K562 (cell line): ENCODE results near the gene RAD51AP2. TPM values are rescaled to one million over a fixed set of nuclear protein-coding genes. Genes with fewer than 3 reads are reported as not detected.

Experiments used
- CBX8 ChIP-seq: fragments of 200-600 bp; sonication (generic); IDR thresholded peaks from 2 replicates; pipeline ENCODE4 v1.6.1; 2012; ENCODE audit warnings: borderline replicate concordance, mixed run types, low read depth, mild to moderate bottlenecking, moderate library complexity, mixed read lengths, low read length, control low read depth, inconsistent platforms; ENCODE audit not compliant: poor library complexity, severe bottlenecking; ENCODE audit errors: extremely low read depth
- DNMT1 ChIP-seq: fragments of 450-650 bp; IDR thresholded peaks from 2 replicates; pipeline ENCODE4 v1.6.1; 2016; ENCODE audit warnings: antibody characterized with exemption, mild to moderate bottlenecking
- ELF1 ChIP-seq: fragments of 200-800 bp; sonication (Bioruptor generic); IDR thresholded peaks from 2 replicates; pipeline ENCODE4 v1.6.1; 2016; ENCODE audit warnings: missing genetic modification characterization, missing compliant biosample characterization
- MEF2A ChIP-seq: IDR thresholded peaks from 2 replicates; pipeline ENCODE4 v1.6.1; 2011; ENCODE audit warnings: low read depth, mild to moderate bottlenecking, low read length, moderate library complexity; ENCODE audit not compliant: control insufficient read depth
- NRF1 ChIP-seq, 2 experiments: fragments of 450-650 bp; IDR thresholded peaks in 1 of 2; conservative IDR thresholded peaks in 1 of 2; 2 replicates each; pipeline ENCODE4 v1.6.1; 2014; ENCODE audit warnings: mild to moderate bottlenecking in 2 of 2
- RFX7 ChIP-seq: fragments of 250-450 bp; sonication (Bioruptor Pico); IDR thresholded peaks from 2 replicates; pipeline ENCODE4 v1.5.1; 2021; ENCODE audit warnings: mild to moderate bottlenecking
- SREBF2 ChIP-seq: sonication (generic); formaldehyde crosslinking; IDR thresholded peaks from 2 replicates; pipeline ENCODE4 v1.4.0; 2020; ENCODE audit warnings: mild to moderate bottlenecking, missing genetic modification reagents
- TCF7L2 ChIP-seq: fragments of 150-350 bp; IDR thresholded peaks from 2 replicates; pipeline ENCODE4 v1.6.1; 2016; ENCODE audit warnings: low read depth, mild to moderate bottlenecking, low read length, moderate library complexity
- YBX1 ChIP-seq: fragments of 450-650 bp; IDR thresholded peaks from 2 replicates; pipeline ENCODE4 v1.7.1; 2016; ENCODE audit warnings: mild to moderate bottlenecking
- ZNF217 ChIP-seq: sonication (generic); formaldehyde crosslinking; IDR thresholded peaks from 2 replicates; pipeline ENCODE4 v1.8.0; 2022; ENCODE audit warnings: mild to moderate bottlenecking, missing genetic modification reagents
- ZNF551 ChIP-seq: fragments of 250-450 bp; sonication (Bioruptor Pico); IDR thresholded peaks from 2 replicates; pipeline ENCODE4 v1.5.0; 2021; ENCODE audit warnings: mild to moderate bottlenecking, moderate library complexity
- polyA plus RNA-seq, 8 experiments: library from polyadenylated mRNA; depleted of rRNA in 4 of 8; stranded (reverse) in 5 of 8; unstranded in 3 of 8; fragments of >200 nt; fragmentation: Nextera tagmentation in 2 of 8; fragmentation: Illumina TruSeq in 1 of 8; extraction: Ambion mirVana in 2 of 8; extraction: Trizol in 1 of 8; gene quantifications; 2 replicates each; pipeline versions ENCODE4 v1.2.1 to v1.2.3, GENCODE V29; 2011 to 2014; ENCODE audit warnings: inconsistent platforms in 1 of 8, missing spikeins in 1 of 8
- total RNA-seq, 7 experiments: library from RNA; depleted of rRNA in 6 of 7; stranded (reverse); fragments of >200 nt in 6 of 7; fragmentation: Illumina TruSeq in 2 of 7; extraction: Trizol in 2 of 7; gene quantifications; 2 replicates each; pipeline versions ENCODE4 v1.2.1 to v1.2.3, GENCODE V29; 2011 to 2021; ENCODE audit warnings: low replicate concordance in 1 of 7
- TF ChIP-seq, protein P1 (sequence below): fragments of 450-650 bp; conservative IDR thresholded peaks from 2 replicates; pipeline ENCODE4 v1.6.1; 2016; ENCODE audit warnings: missing genetic modification characterization, low read depth, mild to moderate bottlenecking, missing compliant biosample characterization, moderate library complexity

The RAD51AP2 gene
- total and polyA plus RNA-seq, 9 of the 15 experiments (the other 6 are each of a cell fraction or from before 2014, with no cell fraction given), result 0.01 to 0.04 (median 0.04) TPM; not detected in 6

DNA sequence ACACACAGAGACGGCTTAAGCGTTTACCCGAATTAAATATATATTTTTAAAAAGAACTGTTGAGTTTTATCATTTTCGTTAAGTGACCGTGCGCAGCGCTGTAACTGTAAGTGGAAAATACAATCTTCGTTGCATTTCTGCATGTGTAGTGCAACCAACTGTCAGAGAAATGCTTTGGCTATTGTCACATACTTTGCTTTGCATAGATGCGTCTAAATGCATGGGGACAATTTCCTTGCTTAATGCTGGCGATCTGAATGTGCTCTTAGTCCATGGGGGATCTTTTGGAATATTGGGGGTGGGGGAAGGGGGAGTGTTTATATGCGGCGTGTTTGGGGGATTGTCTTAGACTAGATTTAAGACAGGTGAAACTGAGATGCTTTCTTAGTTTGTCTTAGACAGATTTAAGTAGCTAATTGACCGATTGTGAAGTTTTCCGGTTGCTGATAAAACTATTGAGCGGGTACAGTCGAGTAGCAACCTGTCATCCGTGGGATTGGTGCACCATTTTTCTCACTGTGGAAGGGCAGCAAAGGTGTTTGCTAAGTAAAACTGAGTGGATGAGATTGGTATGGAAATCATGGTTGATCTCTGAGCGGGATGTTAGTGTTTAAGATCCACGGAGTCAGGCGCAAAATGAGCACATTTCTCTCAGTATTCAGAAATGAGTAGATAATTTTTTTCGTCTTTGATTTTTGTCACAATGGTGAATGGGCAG, 22.7 kb upstream of the RAD51AP2 start (continued):
- TF ChIP-seq, protein P1, sequence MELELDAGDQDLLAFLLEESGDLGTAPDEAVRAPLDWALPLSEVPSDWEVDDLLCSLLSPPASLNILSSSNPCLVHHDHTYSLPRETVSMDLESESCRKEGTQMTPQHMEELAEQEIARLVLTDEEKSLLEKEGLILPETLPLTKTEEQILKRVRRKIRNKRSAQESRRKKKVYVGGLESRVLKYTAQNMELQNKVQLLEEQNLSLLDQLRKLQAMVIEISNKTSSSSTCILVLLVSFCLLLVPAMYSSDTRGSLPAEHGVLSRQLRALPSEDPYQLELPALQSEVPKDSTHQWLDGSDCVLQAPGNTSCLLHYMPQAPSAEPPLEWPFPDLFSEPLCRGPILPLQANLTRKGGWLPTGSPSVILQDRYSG (tag), result no peak
- TF ChIP-seq RFX7 (CRISPR knock-in tag) (no peak), CBX8 (peak; percentile 47), TCF7L2 (no peak), SREBF2 (no peak), DNMT1 (no peak), YBX1 (no peak), ZNF551 (no peak), ZNF217 (CRISPR knock-in tag) (no peak), NRF1 (conservative IDR thresholded peaks at IDR 0.05 in 1 of 2, IDR thresholded peaks at IDR 0.05 in 1 of 2) (peak; percentile 5 to 10; a peak in 3 of 4 replicates), ELF1 (tag) (no peak), MEF2A (no peak)
- TF ChIP-seq, all 486 proteins: peak for 2
